ENCODE measurements around the gene PDIA5.
"Not testable (repeated sequence)": the region's sequence is repeated elsewhere in the genome, so short reads cannot be mapped to it uniquely, and the experiment has no call there.

The PDIA5 gene

GRCh38 chr3:123151251-123151705, 84.5 kb downstream of the PDIA5 start:
- DNase-seq = no peak

GRCh38 chr3:123151853-123152420, 85.1 kb downstream of the PDIA5 start:
- not testable (repeated sequence) for DNase-seq

- no peak for DNase-seq
These were observed 85.9 kb downstream of the PDIA5 start for GRCh38 chr3:123152687-123153086.

- DNase-seq = no peak
These were observed 86.5 kb downstream of the PDIA5 start for GRCh38 chr3:123153125-123154019.

GRCh38 chr3:123154020-123154985, 87.5 kb downstream of the PDIA5 start:
- DNase-seq = no peak

GRCh38 chr3:123155471-123156011, 88.7 kb downstream of the PDIA5 start:
- DNase-seq = no peak

- no peak for DNase-seq
These were observed 89.6 kb downstream of the PDIA5 start for GRCh38 chr3:123156276-123156995.

- no peak for DNase-seq
These were observed 90.4 kb downstream of the PDIA5 start for GRCh38 chr3:123157209-123157597.

- DNase-seq = no peak
These were observed 90.9 kb downstream of the PDIA5 start for GRCh38 chr3:123157598-123158287.

- no peak for DNase-seq
These were observed 91.5 kb downstream of the PDIA5 start for GRCh38 chr3:123158330-123158729.

- no peak for DNase-seq
These were observed 92.1 kb downstream of the PDIA5 start for GRCh38 chr3:123158899-123159390.

- DNase-seq = no peak
These were observed 93.3 kb downstream of the PDIA5 start for GRCh38 chr3:123159926-123160635.

- DNase-seq = no peak
These were observed 94.3 kb downstream of the PDIA5 start for GRCh38 chr3:123161167-123161566.

GRCh38 chr3:123163141-123163540, 96.3 kb downstream of the PDIA5 start:
- DNase-seq = no peak

- DNase-seq = no peak
These were observed 98.3 kb downstream of the PDIA5 start for GRCh38 chr3:123165163-123165562.

- DNase-seq = no peak
These were observed 100.9 kb downstream of the PDIA5 start for GRCh38 chr3:123167686-123168085.

GRCh38 chr3:123168122-123168521, 101.3 kb downstream of the PDIA5 start:
- DNase-seq = no peak

GRCh38 chr3:123168605-123169004, 101.8 kb downstream of the PDIA5 start:
- DNase-seq = no peak

GRCh38 chr3:123169492-123169929, 102.7 kb downstream of the PDIA5 start:
- DNase-seq = no peak

GRCh38 chr3:123169930-123170329, 103.1 kb downstream of the PDIA5 start:
- no peak for DNase-seq

- DNase-seq = no peak
These were observed 114.0 kb downstream of the PDIA5 start for GRCh38 chr3:123180791-123181190.
